Measurements from ENCODE around the gene KLHL17. TPM values are rescaled to one million over a fixed set of nuclear protein-coding genes. Genes with fewer than 3 reads are reported as not detected.
A peak's percentile ranks its signal among the peaks of the same experiment; 100 is the strongest.

The KLHL17 gene
- total and polyA plus RNA-seq, 10 of the 15 experiments (the other 5 are each of a cell fraction or from before 2014, with no cell fraction given): 0.03 to 30.6 (median 5.3) TPM

GRCh38 chr1:1013922-1014648 lies 53.7 kb downstream of the KLHL17 start (continued):
- no peak for TF ChIP-seq PML (IDR thresholded peaks at IDR 0.05; ENCODE audit: low read length)
- no peak for TF ChIP-seq TARDBP (IDR thresholded peaks at IDR 0.05; ENCODE audit: borderline replicate concordance)
- TF ChIP-seq SUPT20H (IDR thresholded peaks at IDR 0.05; ENCODE audit: borderline replicate concordance, control insufficient read depth, low read depth, low read length): no peak
- no peak for TF ChIP-seq CEBPZ (IDR thresholded peaks at IDR 0.05; ENCODE audit: low read depth, low read length)
- no peak for TF ChIP-seq FOXM1 (IDR thresholded peaks at IDR 0.05; ENCODE audit: low read depth, low read length)
- TF ChIP-seq BACH1 (IDR thresholded peaks at IDR 0.05; ENCODE audit: borderline replicate concordance): 0 out of 2 replicates have a peak, but pooled peaks have one; percentile 7
- TF ChIP-seq KDM1A (IDR thresholded peaks at IDR 0.05; ENCODE audit: borderline replicate concordance): no peak
- no peak for TF ChIP-seq RFX5 (IDR thresholded peaks at IDR 0.05; ENCODE audit: low read depth, low read length)
- no peak for TF ChIP-seq RELA (IDR thresholded peaks at IDR 0.05; ENCODE audit: borderline replicate concordance, partially characterized antibody)
- no peak for TF ChIP-seq POLR2AphosphoS2 (IDR thresholded peaks at IDR 0.05; ENCODE audit: low read depth, low read length)
- no peak for TF ChIP-seq MYC (IDR thresholded peaks at IDR 0.05; ENCODE audit: insufficient read depth, insufficient read length, insufficient replicate concordance, low read length, severe bottlenecking)
